Activated T-cell treated with anti-CD3 and anti-CD28 coated beads for 1 hour (primary cell): ENCODE results near the gene TAOK1.
"Not testable (repeated sequence)": the region's sequence is repeated elsewhere in the genome, so short reads cannot be mapped to it uniquely, and the experiment has no call there.

Source experiments
- DNase-seq: peaks from one replicate; pipeline ENCODE4 v3.0.0-alpha.2; 2020; ENCODE audit warnings: low read depth

Gene TAOK1

GRCh38 chr17:29389982-29390850 lies at the start of gene TAOK1:
TAOK1 (plus strand) TSS chr17:29390363; CDS start chr17:29451549, 61,186 bp downstream.
- DNase-seq: peak; percentile 98

GRCh38 chr17:29341726-29342125 lies 48.4 kb upstream of the TAOK1 start:
- DNase-seq: no peak

GRCh38 chr17:29342158-29342765 lies 47.9 kb upstream of the TAOK1 start:
- no peak for DNase-seq

- no peak for DNase-seq
Measured at GRCh38 chr17:29344201-29344856, 45.8 kb upstream of the TAOK1 start.

- DNase-seq: no peak
Measured at GRCh38 chr17:29345066-29345465, 45.1 kb upstream of the TAOK1 start.

- not testable (repeated sequence) for DNase-seq
Measured at GRCh38 chr17:29345470-29345869, 44.7 kb upstream of the TAOK1 start.

GRCh38 chr17:29346462-29346861 lies 43.7 kb upstream of the TAOK1 start:
- DNase-seq: no peak

GRCh38 chr17:29347831-29348629 lies 42.1 kb upstream of the TAOK1 start:
- no peak for DNase-seq

- DNase-seq: no peak
Measured at GRCh38 chr17:29349409-29349808, 40.8 kb upstream of the TAOK1 start.

- no peak for DNase-seq
Measured at GRCh38 chr17:29352146-29352545, 38.0 kb upstream of the TAOK1 start.

- no peak for DNase-seq
Measured at GRCh38 chr17:29357232-29357631, 32.9 kb upstream of the TAOK1 start.

- no peak for DNase-seq
Measured at GRCh38 chr17:29357821-29358232, 32.3 kb upstream of the TAOK1 start.

GRCh38 chr17:29358416-29358815 lies 31.7 kb upstream of the TAOK1 start:
- no peak for DNase-seq

GRCh38 chr17:29359777-29360176 lies 30.4 kb upstream of the TAOK1 start:
- DNase-seq: no peak

GRCh38 chr17:29363716-29364115 lies 26.4 kb upstream of the TAOK1 start:
- no peak for DNase-seq

GRCh38 chr17:29364691-29365090 lies 25.5 kb upstream of the TAOK1 start:
- DNase-seq: no peak

GRCh38 chr17:29368161-29368560 lies 22.0 kb upstream of the TAOK1 start:
- DNase-seq: no peak

- DNase-seq: no peak
Measured at GRCh38 chr17:29368926-29369325, 21.2 kb upstream of the TAOK1 start.

- DNase-seq: peak; percentile 39
Measured at GRCh38 chr17:29369831-29370735, 20.1 kb upstream of the TAOK1 start.

GRCh38 chr17:29376667-29377270 lies 13.4 kb upstream of the TAOK1 start:
- no peak for DNase-seq

- no peak for DNase-seq
Measured at GRCh38 chr17:29378500-29378899, 11.7 kb upstream of the TAOK1 start.
